ENCODE results near the gene SVOP.
"Not testable (repeated sequence)": the region's sequence is repeated elsewhere in the genome, so short reads cannot be mapped to it uniquely, and the experiment has no call there.

Gene SVOP

DNA sequence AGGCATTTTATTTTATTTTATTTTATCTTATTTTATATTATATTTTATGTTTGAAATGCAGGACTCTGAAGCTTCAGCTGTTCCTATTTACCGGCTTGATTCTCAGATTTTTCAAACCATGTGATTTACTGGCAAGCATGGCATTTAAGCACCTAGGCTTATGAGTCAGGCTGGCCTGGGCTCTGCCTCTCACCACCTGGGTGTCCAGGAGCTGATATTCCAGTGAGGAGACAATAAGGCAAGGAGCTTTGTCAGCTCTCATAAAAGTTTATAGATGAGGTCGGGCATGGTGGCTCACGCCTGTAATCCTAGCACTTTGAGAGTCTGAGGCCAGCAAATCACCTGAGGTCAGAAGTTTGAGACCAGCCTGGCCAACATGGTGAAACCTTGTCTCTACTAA is 138.9 kb downstream of the SVOP start:
- DNase-seq = no peak

- no peak for DNase-seq
These were observed 141.1 kb downstream of the SVOP start, which contains the start of gene DAO for GRCh38 chr12:108879615-108880254. TSS of gene DAO (plus strand) at chr12:108880092. CDS start at chr12:108885007, 4,915 bp downstream.

GRCh38 chr12:108876550-108876949 is 144.3 kb downstream of the SVOP start:
- no peak for DNase-seq

DNA sequence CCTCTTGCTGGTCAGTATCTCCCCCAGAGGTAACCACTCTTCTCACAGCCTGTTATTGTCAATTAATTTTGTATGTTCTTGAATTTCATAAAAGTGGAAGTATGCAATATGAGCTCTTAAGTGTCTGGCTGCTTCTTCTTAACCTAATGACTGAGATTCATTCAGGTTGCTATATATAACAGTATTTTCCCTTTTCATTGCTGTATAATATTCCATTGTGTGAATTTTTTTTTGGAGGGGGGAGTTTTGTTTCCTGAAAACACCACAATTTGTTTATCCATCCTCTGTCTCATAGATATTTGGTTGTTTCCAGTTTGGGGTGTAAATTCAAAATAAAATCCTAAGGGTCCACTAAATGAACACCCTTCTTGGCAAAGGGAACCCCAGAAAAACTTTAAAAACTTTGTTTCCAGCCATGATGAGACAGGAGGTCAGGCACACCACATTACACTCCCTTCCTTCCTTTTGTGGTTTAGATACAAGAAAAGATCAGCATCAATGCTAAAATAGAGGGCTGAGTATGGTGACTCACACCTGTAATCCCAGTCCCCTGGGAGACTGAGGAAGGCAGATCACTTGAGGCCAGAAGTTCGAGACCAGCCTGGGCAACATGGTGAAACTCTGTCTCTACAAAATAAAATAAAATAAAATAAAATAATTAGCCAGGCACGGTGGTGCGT is 145.0 kb downstream of the SVOP start:
- DNase-seq = no peak

GRCh38 chr12:108875280-108875679 is 145.6 kb downstream of the SVOP start:
- DNase-seq = no peak

GRCh38 chr12:108868781-108869180 is 152.1 kb downstream of the SVOP start:
- DNase-seq = no peak

DNA sequence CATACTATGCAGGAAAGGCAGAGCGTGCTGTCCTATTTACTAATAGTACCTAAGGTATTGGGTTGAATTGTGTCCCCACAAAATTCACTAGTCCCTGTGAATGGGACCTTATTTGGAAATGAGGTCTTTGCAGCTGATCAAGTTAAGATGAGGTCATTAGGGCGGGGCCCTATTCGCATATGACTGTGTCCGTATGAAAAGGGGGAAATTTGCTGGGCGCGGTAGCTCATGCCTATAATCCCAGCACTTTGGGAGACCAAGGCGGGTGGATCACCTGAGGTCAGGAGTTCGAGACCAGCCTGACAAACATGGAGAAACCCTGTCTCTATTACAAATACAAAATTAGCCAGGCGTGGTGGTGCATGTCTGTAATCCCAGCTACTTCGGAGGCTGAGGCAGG is 154.8 kb downstream of the SVOP start:
- DNase-seq = not testable (repeated sequence)

DNA sequence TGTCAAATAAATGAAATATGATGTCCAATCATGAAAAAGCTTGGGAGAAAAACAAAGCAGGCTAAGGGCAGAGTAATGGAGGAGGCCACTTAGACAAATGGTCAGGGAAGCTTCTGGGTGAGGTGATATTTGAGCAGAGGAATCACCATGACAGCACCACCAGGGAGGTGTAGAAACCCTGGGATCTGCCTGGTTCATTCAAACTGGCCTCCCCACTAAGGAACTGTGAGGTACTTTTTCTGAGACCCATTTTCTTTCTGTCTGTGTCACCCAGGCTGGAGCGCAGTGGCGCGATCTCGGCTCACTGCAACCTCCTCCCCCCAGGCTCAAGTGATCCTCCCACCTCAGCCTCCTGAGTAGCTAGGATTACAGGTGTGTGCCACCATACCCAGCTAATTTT is 155.7 kb downstream of the SVOP start:
- DNase-seq = no peak

GRCh38 chr12:108862588-108862959 is 158.3 kb downstream of the SVOP start:
- DNase-seq = no peak

- no peak for DNase-seq
These were observed 158.8 kb downstream of the SVOP start for GRCh38 chr12:108861878-108862587.

- DNase-seq = no peak
These were observed 160.4 kb downstream of the SVOP start for GRCh38 chr12:108860443-108860842.

- no peak for DNase-seq
These were observed 161.0 kb downstream of the SVOP start for GRCh38 chr12:108859923-108860291.

DNA sequence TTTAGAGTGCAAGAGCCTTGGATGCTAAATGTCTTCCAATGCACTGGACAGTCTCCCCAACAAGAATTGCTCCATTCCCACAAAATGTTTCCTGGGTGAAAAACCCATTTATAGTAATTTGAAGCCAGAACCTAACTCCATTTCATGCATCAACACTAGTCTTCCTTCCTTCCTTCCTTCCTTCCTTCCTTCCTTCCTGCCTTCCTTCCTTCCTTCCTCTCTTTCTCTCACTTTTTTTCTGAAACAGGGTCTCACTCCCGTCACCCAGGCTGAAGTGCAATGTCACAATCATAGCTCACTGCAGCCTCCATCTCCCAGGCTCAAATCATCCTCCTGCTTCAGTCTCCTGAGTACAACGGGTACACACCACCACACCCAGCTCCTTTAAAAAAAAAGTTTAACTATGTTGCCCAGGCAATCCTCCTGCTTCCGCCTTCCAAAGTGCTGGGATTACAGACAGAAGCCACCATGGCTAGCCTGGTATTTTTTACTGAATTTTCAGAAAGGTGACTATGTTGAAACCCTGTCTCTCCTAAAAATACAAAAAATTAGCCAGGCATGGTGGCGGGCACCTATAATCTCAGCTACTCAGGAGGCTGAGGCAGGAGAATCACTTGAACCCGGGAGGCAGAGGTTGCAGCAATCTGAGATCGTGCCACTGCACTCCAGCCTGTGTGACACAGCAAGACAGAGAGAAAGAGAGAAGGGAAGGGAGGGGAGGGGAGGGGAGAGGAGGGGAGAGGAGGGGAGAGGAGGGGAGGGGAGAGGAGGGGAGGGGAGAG is 161.5 kb downstream of the SVOP start:
- not testable (repeated sequence) for DNase-seq

DNA sequence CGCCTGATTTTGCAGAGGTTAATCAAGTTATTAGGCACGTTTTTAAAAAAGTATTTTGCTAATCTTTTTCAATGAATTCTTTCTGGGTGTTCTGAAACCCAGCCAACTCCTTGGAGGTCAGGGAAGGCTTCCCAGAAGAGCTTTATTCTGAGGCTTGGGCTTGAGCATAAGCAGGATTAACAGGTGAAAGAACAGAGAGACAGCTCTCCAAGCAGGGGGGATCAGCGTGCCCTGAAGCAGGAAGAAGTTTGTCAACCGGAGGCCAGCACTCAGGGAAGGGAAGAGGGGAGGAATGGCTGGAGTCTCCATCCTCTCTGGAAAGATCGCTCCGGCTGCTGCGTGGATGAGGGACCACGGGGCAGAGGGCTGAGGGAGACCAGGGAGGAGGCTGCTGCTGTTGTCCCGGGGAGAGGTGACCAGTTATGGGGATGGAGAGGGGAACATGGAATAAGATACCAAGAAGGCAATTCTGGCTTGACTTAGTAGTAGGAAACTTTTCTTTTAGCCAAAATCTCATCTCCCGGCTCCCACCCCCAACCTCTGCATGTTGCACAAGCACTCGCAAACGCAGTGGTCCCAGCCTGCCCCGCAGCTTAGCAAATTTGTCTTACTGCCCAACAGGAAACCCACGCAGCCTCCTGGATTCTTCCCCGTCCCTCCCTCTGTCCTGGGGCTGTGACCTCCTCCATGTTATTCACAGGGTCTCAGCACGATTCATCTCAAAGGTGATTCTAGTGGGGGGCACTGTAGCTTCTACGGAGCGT is 162.4 kb downstream of the SVOP start:
- no peak for DNase-seq
